GM13976 (cell line): ENCODE data around the gene TRABD2B.

Experiments
- DNase-seq: peaks from one replicate; pipeline ENCODE4 v3.0.0; 2012; ENCODE audit warnings: low spot score
- CTCF ChIP-seq: IDR thresholded peaks from 2 replicates; pipeline ENCODE4 v1.5.1; 2012; ENCODE audit warnings: borderline replicate concordance, mild to moderate bottlenecking; ENCODE audit not compliant: insufficient read depth; ENCODE audit errors: extremely low read depth, missing control alignments, control extremely low read depth
- in situ Hi-C: fragments of 300-500 bp; cut with MboI; formaldehyde crosslinking; loops from one replicate; pipeline ENCODE4 v1.12.0; 2022; ENCODE audit warnings: low sequenced_read_pairs, mixed read lengths, inconsistent platforms; ENCODE audit not compliant: unreplicated experiment

Gene TRABD2B

GRCh38 chr1:47810964-47811682 lies 186.1 kb downstream of the TRABD2B start:
- DNase-seq = no peak
- no peak for TF ChIP-seq CTCF
- in situ Hi-C loops = no loop called here

GRCh38 chr1:47809301-47810084 lies 187.7 kb downstream of the TRABD2B start:
- no peak for TF ChIP-seq CTCF
- DNase-seq = no peak
- in situ Hi-C loops = no loop called here

GRCh38 chr1:47808612-47809011 lies 188.6 kb downstream of the TRABD2B start:
- no peak for DNase-seq
- in situ Hi-C loops = no loop called here
- TF ChIP-seq CTCF = no peak

GRCh38 chr1:47805921-47806361 lies 191.2 kb downstream of the TRABD2B start:
- in situ Hi-C loops = no loop called here
- DNase-seq = no peak
- TF ChIP-seq CTCF = no peak

GRCh38 chr1:47805018-47805417 lies 192.2 kb downstream of the TRABD2B start:
- in situ Hi-C loops = no loop called here
- TF ChIP-seq CTCF = no peak
- no peak for DNase-seq

- no peak for DNase-seq
- no peak for TF ChIP-seq CTCF
- in situ Hi-C loops = no loop called here
Observed at GRCh38 chr1:47803815-47804501, 193.2 kb downstream of the TRABD2B start.
